Measurements from ENCODE around the gene PCED1B.

PCED1B gene

DNA sequence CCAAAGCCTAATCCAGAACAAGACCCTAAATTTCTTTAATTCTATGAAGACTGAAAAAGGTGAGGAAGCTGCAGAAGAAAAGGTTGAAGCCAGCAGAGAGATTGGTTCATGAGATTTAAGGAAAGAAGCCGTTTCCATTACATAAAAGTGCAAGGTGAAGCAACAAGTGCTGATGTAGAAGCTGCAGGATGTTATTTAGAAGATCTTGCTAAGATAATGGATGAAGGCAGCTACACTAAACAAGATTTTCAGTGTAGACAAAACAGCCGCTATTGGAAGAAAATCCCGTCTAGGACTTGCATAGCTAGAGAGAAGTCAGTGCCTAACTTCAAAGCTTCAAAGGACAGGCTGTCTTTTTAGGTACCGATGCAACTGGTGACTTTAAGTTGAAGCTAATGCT lies 65.8 kb downstream of the PCED1B start:
- no peak for TF ChIP-seq CTCF (IDR thresholded peaks at IDR 0.05; ENCODE audit: low read depth, low read length)
- Histone ChIP-seq H3K27me3 (no peaks in the 10 kb centered on the region), H3K4me1 (no peaks in the 10 kb centered on the region)

GRCh38 chr12:47147739-47148138 lies 68.3 kb downstream of the PCED1B start:
- TF ChIP-seq CTCF (IDR thresholded peaks at IDR 0.05; ENCODE audit: low read depth, low read length), result no peak
- no peaks in the 10 kb centered on the region for H3K27me3 ChIP-seq
- H3K36me3 ChIP-seq, result no peaks in the 10 kb centered on the region
- H3K4me1 ChIP-seq, result no peaks in the 10 kb centered on the region
- H3K9me3 ChIP-seq, result no peaks in the 10 kb centered on the region
- H3K4me3 ChIP-seq (ENCODE audit: low read depth, low read length), result no peak overlapping the region
- no peak for DNase-seq

More for the DNA sequence above, 65.8 kb downstream of the PCED1B start:
- H3K36me3 ChIP-seq, result no peaks in the 10 kb centered on the region
- no peak for DNase-seq
- H3K4me3 ChIP-seq (ENCODE audit: low read depth, low read length), result no peak overlapping the region
- no peaks in the 10 kb centered on the region for H3K9me3 ChIP-seq

- H3K4me3 ChIP-seq (ENCODE audit: low read depth, low read length), result no peak overlapping the region
- TF ChIP-seq CTCF (IDR thresholded peaks at IDR 0.05; ENCODE audit: low read depth, low read length), result no peak
- DNase-seq, result no peak
- no peaks in the 10 kb centered on the region for H3K36me3 ChIP-seq
- no peaks in the 10 kb centered on the region for H3K9me3 ChIP-seq
- H3K27me3 ChIP-seq, result no peaks in the 10 kb centered on the region; the same call in 1 of the 2 replicates
- no peaks in the 10 kb centered on the region for H3K4me1 ChIP-seq
Measured at GRCh38 chr12:47149146-47149545, 69.7 kb downstream of the PCED1B start.

GRCh38 chr12:47152095-47152494 lies 72.7 kb downstream of the PCED1B start:
- TF ChIP-seq CTCF (IDR thresholded peaks at IDR 0.05; ENCODE audit: low read depth, low read length), result no peak
- DNase-seq, result no peak

DNA sequence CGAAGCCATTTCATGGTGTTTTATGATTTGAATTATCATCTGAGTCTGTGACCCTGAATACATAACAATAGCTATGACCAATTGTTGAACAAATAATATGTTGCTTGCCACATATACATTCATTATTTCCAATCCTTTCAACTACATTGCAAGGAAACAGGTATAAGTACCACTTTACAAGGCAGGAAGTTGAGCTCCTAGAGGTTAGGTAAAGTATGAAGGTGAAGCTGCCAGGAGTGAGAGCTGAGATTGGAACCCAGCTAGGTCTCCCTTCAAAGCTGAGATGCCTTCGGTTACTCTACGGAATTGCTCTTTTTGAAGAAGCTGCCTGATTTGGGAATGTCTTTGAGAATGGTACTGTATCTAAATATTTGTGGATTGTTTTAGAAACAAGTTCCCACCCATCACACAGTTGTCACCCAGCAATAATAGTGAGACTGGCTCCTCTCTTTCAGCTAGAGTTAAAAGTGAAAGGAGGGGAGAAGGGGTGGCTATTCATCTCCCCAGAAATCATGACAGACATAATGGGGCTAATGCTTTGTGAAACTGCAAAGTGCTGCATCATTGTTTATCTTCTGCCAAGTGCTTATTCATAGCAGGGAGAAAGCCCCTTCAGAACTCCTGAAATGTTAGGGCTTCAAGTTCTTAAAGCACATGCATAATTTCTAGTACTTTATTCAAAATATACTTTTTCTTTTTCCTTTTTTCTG lies 76.2 kb downstream of the PCED1B start:
- DNase-seq, result no peak
- no peaks in the 10 kb centered on the region for H3K4me1 ChIP-seq

More at GRCh38 chr12:47152095-47152494, 72.7 kb downstream of the PCED1B start:
- H3K4me1 ChIP-seq, result no peaks in the 10 kb centered on the region
- H3K9me3 ChIP-seq, result no peaks in the 10 kb centered on the region
- H3K36me3 ChIP-seq, result no peaks in the 10 kb centered on the region
- no peak overlapping the region for H3K4me3 ChIP-seq (ENCODE audit: low read depth, low read length)
- H3K27me3 ChIP-seq, result no peaks in the 10 kb centered on the region; the same call in 1 of the 2 replicates

More for the DNA sequence above, 76.2 kb downstream of the PCED1B start:
- no peaks in the 10 kb centered on the region; the same call in 1 of the 2 replicates for H3K27me3 ChIP-seq
- no peaks in the 10 kb centered on the region for H3K36me3 ChIP-seq
- no peak overlapping the region for H3K4me3 ChIP-seq (ENCODE audit: low read depth, low read length)
- no peak for TF ChIP-seq CTCF (IDR thresholded peaks at IDR 0.05; ENCODE audit: low read depth, low read length)
- no peaks in the 10 kb centered on the region for H3K9me3 ChIP-seq
